ENCODE data around the gene SARDH. TPM values are rescaled to one million over a fixed set of nuclear protein-coding genes. Genes with fewer than 3 reads are reported as not detected.

The SARDH gene
- total and polyA plus RNA-seq, 2 of the 13 experiments (the other 11 are each of a cell fraction or from before 2014, with no cell fraction given), result 11.6 to 34.9 TPM

DNA sequence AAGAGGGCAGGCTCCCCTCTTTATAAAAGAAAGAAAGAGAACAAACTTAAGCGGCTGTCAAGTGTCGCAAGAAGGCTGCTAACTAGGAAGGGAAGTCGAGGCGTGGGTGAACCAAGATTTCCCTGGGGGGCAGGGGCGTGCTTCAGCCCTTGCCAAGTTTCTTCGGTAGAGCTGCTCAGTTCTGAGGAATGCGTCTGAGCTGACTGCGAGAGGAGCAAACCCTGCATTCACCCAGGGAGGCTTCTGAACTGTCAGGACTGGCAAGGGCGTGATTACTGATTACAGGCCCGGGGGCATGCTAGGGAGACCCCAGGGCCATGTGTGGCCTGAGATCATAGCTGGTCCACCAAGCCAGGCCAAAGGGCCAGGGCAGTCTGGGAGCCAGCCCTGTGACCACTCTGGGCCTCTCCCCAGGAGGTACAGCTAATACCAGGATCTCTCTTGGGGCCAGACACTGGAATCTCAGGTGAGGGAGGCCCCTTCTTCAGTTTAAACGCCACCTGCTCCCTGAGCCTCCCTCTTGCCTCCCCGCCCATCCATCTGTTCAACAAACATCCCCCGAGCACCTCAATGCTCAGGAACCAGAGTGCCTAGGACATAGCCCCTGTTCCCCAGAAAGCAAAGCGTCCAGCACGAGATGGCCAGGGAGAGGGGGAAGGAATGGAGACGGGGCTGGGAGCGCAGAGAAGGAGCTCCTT, 30.9 kb downstream of the SARDH start:
- POLR2A ChIA-PET, result no interaction called here
- in situ Hi-C loops (cut with HindIII; ENCODE audit: extremely low pct_ligation_motif_present, low pct_unique_long_range_greater_than_20kb) (no loop called here), intact Hi-C loops (cut with micrococcal nuclease; ENCODE audit: unreplicated experiment) (no loop called here)
- Histone ChIP-seq H2AFZ (ENCODE audit: low read length) (no peak overlapping the region), H3K27ac (ENCODE audit: extremely low read length, insufficient read depth, low read length) (no peak overlapping the region), H3K36me3 (replicated peaks in 1 of 2; ENCODE audit: control insufficient read depth in 1 of 2, insufficient read depth in 2 of 2, low read length in 2 of 2) (peaks cover 0 to 3% of the 10 kb centered on the region in 2 experiments; a peak in 1 of 5 replicates), H4K20me1 (ENCODE audit: insufficient read depth, low read length) (no peaks in the 10 kb centered on the region), H3K4me2 (ENCODE audit: low read depth, low read length) (no peak overlapping the region), H3K4me1 (ENCODE audit: insufficient read depth, low read length) (peaks cover 13% of the 10 kb centered on the region; the same call in 1 of the 2 replicates), H3K9ac (ENCODE audit: insufficient read depth, low read depth, low read length) (no peak overlapping the region), H3K4me3 (replicated peaks in 1 of 3; ENCODE audit: insufficient read depth in 1 of 3, low read depth in 2 of 3, low read length in 3 of 3) (no peak overlapping the region), H3K79me2 (ENCODE audit: insufficient read depth, low read length) (no peaks in the 10 kb centered on the region), H3K27me3 (ENCODE audit: control insufficient read depth in 1 of 2, insufficient read depth in 2 of 2, low read length in 2 of 2) (no peaks in the 10 kb centered on the region), H3K9me3 (ENCODE audit: low read length) (no peaks in the 10 kb centered on the region)
- FAIRE-seq (no peak), DNase-seq (ENCODE audit: low spot score) (no peak), ATAC-seq (no peak)
- TF ChIP-seq THAP7 (CRISPR knock-in tag; IDR thresholded peaks at IDR 0.05) (no peak), ZNF543 (CRISPR knock-in tag; IDR thresholded peaks at IDR 0.05) (no peak), ZNF383 (CRISPR knock-in tag; IDR thresholded peaks at IDR 0.05; ENCODE audit: borderline replicate concordance) (no peak), FOXA1 (IDR thresholded peaks at IDR 0.05) (no peak), FOXA1 (CRISPR knock-in tag; IDR thresholded peaks at IDR 0.05) (no peak), ZNF891 (CRISPR knock-in tag; IDR thresholded peaks at IDR 0.05) (no peak), NCOR1 (IDR thresholded peaks at IDR 0.05; ENCODE audit: borderline replicate concordance, low read length) (no peak)
- CTCF ChIA-PET (ENCODE audit: low intra/inter-chr PET ratio, low total read pairs), result no interaction called here
- no TSS peak for BruUV-seq (replicated peaks)
- WGBS (ENCODE audit: low lambda C conversion rate), result 95% methylated on average over 13 of the region's 17 CpGs
